LNCaP clone FGC (cell line): ENCODE results near the gene DTYMK.

Experiments used
- DNase-seq: peaks from one replicate; pipeline ENCODE4 v3.0.0-alpha.2; 2011; ENCODE audit warnings: low read depth
- H3K4me3 ChIP-seq: 2 replicates; pipeline ENCODE4 v1.5.1; 2011; ENCODE audit warnings: mild to moderate bottlenecking, low read depth, low read length, control low read depth
- CTCF ChIP-seq: IDR thresholded peaks from 2 replicates; pipeline ENCODE4 v1.5.1; 2012; ENCODE audit warnings: mild to moderate bottlenecking; ENCODE audit not compliant: control insufficient read depth, insufficient read depth; ENCODE audit errors: extremely low read depth

Gene DTYMK

DNA sequence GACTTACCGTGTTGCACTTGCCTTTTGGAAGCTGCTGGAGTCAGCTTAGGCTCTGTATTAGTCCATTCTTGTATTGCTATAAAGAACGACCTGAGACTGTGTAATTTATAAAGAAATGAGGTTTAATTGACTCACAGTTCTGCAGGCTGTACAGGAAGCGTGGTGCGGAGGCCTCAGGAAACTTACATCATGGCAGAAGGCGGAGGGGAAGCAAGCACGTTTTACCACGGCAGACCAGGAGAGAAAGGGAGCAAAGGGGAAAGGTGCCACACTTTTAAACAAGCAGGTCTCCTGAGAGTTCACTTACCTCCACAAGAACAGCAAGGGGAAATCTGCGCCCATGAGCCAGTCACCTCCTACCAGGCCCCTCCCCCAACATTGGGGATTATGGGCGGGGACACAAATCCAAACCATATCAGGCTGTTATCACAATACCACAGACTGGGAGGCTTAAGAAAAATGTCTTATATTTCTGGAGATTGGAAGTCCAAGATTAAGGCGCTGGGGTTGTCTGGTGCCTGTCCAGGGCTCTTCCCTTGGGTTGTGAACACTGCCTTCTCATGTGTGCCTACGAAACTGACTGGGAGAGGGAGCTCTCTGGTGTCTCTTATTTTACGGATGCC lies 44.2 kb upstream of the DTYMK start:
- H3K4me3 ChIP-seq: no peak overlapping the region
- TF ChIP-seq CTCF: no peak
- no peak for DNase-seq

DNA sequence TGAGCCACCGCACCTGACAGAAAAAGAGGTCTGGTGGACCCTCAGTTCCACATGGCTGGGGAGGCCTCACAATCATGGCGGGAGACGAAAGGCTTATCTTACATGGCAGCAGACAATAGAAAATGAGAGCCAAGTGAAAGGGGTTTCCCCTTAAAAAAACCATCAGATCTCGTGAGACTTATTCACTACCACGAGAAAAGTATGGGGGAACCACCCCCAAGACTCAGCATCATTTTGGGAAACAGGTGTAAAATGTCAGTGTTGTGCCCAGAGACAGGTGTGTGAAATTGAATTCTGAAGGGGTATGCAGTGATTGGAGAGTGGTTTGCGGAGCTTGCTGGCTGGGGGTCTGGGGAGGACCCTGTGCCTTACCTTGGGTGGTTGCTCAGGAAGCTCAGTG lies 43.3 kb upstream of the DTYMK start:
- no peak for DNase-seq
- TF ChIP-seq CTCF: no peak
- H3K4me3 ChIP-seq: no peak overlapping the region

DNA sequence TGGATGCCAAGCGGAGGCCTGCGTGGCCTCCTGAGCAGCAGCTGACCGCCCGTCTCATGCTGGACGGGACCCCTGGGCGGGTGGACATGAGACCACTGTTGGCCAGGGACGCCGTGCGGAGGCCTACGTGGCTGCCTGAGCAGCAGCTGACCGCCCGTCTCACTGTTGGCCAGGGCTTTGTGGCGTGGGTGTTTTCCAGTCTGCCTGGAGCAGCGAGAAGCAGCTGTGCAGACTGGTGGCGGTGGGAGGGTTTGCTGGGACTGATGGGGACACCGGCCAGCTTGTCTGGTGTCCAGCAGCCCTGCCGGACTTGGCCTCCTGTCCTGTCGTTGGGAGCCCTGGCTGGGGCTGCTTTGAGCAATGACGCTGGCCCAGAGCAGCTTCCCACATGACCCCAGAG lies 42.0 kb upstream of the DTYMK start:
- DNase-seq: no peak
- no peak overlapping the region for H3K4me3 ChIP-seq
- no peak for TF ChIP-seq CTCF

- no peak overlapping the region for H3K4me3 ChIP-seq
- no peak for TF ChIP-seq CTCF
- no peak for DNase-seq
Observed at GRCh38 chr2:241728000-241728399, 41.4 kb upstream of the DTYMK start.

DNA sequence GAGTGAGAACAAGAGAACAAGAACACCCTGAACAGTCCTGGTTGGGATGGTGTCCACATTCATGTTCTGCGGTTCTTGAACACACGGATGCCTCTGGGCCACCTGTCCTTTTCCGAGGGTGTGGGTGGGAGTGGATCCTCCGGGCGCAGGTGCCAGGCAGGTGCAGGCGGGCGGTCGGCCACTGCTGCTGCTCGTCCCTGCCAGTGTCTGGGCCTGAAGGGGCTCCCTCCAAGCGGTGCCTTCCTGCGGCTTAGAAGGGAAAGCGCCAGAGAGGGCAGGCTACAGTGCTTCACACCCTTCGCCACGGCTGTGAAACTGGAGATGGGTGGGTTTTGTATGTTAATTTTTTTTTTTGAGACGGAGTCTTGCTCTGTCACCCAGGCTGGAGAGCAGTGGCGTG lies 39.8 kb upstream of the DTYMK start:
- no peak overlapping the region for H3K4me3 ChIP-seq
- no peak for TF ChIP-seq CTCF
- DNase-seq: no peak

DNA sequence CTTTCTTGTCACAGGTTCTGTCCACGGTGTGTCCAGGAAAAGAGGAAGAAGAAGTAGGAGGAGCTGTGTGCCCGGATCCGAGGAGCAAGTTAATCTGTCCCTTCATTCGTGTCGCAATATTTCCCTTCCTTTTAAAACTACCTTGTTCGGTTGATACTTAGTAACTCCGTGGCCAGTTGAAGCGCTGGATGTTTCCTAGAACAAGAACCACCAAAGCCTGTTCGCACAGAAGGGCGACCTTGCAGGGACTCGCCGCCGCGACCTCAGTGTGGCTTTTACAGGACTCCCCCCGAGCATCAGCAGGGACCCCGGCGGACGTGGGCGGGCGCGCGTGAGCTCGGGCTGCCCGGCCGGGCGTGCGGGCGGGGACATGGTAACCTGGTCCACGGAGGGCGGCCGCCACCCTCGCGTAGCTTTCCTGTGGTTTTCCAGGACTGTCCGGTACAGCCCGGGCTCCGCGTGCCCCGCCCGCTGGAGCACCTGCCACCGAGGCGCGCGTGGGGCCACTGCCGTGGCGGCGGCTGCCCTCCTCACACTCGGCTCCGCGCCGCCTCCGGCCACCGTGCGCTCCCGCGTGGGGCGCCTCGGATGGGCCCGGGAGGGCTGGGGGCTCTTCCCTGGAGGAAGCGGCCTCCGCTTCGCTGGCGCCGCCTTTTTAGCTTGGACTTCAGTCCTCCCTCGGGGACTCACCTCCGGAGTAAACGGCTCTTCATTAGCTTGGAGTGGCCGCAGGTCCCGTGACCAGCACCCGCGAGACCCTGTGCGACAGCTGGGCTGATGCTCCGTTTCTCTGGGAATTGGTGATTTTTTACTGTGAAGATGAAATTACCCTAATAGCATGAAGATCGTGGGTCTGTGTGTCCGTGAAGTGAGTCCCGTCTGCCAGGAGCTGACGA lies 38.6 kb upstream of the DTYMK start:
- TF ChIP-seq CTCF: no peak
- no peak overlapping the region for H3K4me3 ChIP-seq
- no peak for DNase-seq
